Endothelial cell of umbilical vein (primary cell): ENCODE results near the gene CDC42. TPM values are rescaled to one million over a fixed set of nuclear protein-coding genes. Genes with fewer than 3 reads are reported as not detected.

Source experiments
- BruUV-seq: library from RNA; stranded (reverse); fragments of 400-500 nt; replicated peaks from 2 replicates; lab custom pipeline; 2021; lab: Mats Ljungman, UMichigan
- CTCF ChIA-PET: fragments of 300-600, 350-600 bp; sonication (Branson Sonifier 250); formaldehyde crosslinking; loops from one replicate; lab custom pipeline; 2021; ENCODE audit warnings: antibody characterized with exemption, inconsistent platforms; lab: Charles Lee
- POLR2A ChIA-PET: fragments of 300-600, 350-600 bp; sonication (Branson Sonifier 250); formaldehyde crosslinking; loops from one replicate; lab custom pipeline; 2021; ENCODE audit warnings: antibody characterized with exemption, inconsistent platforms; lab: Charles Lee
- DNase-seq: peaks from one replicate; pipeline ENCODE4 v3.0.0-alpha.2; 2011; ENCODE audit warnings: low read depth, low spot score
- FAIRE-seq: peaks from 2 replicates; lab custom pipeline; 2011; peaks lifted over from hg19 to GRCh38; lab: Jason Lieb, UNC
- H2AFZ ChIP-seq: 2 replicates; pipeline ENCODE4 v1.6.0; 2012; ENCODE audit warnings: low read depth, low read length, control low read depth, inconsistent platforms
- H3K27ac ChIP-seq: 2 replicates; pipeline ENCODE4 v1.5.1; 2011; ENCODE audit warnings: low read depth, mild to moderate bottlenecking, control low read depth, low read length, moderate library complexity; ENCODE audit not compliant: insufficient read depth
- H3K27me3 ChIP-seq, 2 experiments: 2 replicates each; pipeline versions ENCODE4 v1.6.0 to v1.6.1; 2011; ENCODE audit warnings: low read length in 2 of 2, mixed read lengths in 1 of 2; ENCODE audit not compliant: control insufficient read depth in 2 of 2, insufficient read depth in 2 of 2
- H3K36me3 ChIP-seq, 2 experiments: 2 replicates in 1 of 2; 3 replicates in 1 of 2; pipeline ENCODE4 v1.5.1; 2011; ENCODE audit warnings: low read length in 2 of 2, mild to moderate bottlenecking in 1 of 2, moderate library complexity in 1 of 2; ENCODE audit not compliant: control insufficient read depth in 2 of 2, insufficient read depth in 2 of 2; ENCODE audit errors: extremely low read depth in 1 of 2
- H3K4me1 ChIP-seq: 3 replicates; pipeline ENCODE4 v1.5.1; 2011; ENCODE audit warnings: mild to moderate bottlenecking, low read length; ENCODE audit not compliant: control insufficient read depth, insufficient read depth; ENCODE audit errors: extremely low read depth
- H3K4me2 ChIP-seq: 2 replicates; pipeline ENCODE4 v1.6.1; 2011; ENCODE audit warnings: low read length, control low read depth, mixed read lengths; ENCODE audit not compliant: insufficient read depth
- H3K4me3 ChIP-seq, 3 experiments: fragments of 200-600 bp in 1 of 3; sonication (generic), shearing (Covaris generic) in 1 of 3; replicated peaks in 1 of 3; 2 replicates each; pipeline ENCODE4 v1.5.1; 2011 to 2016; ENCODE audit warnings: control low read depth in 3 of 3, low read length in 3 of 3, mild to moderate bottlenecking in 2 of 3, inconsistent platforms in 1 of 3, low read depth in 1 of 3, moderate library complexity in 1 of 3; ENCODE audit not compliant: insufficient read depth in 1 of 3
- H3K79me2 ChIP-seq: 2 replicates; pipeline ENCODE4 v1.6.0; 2012; ENCODE audit warnings: low read length, inconsistent platforms; ENCODE audit not compliant: control insufficient read depth, insufficient read depth
- H3K9ac ChIP-seq: replicated peaks from 2 replicates; pipeline ENCODE3; 2011; ENCODE audit warnings: low read length, control low read depth; ENCODE audit not compliant: insufficient read depth; ENCODE audit errors: extremely low read depth
- H3K9me1 ChIP-seq: replicated peaks from 3 replicates; pipeline ENCODE4 v1.6.0; 2011; ENCODE audit warnings: mild to moderate bottlenecking, low read length; ENCODE audit not compliant: control insufficient read depth, insufficient read depth; ENCODE audit errors: extremely low read depth
- H3K9me3 ChIP-seq: replicated peaks from 2 replicates; pipeline ENCODE4 v1.5.1; 2012; ENCODE audit warnings: low read length, inconsistent platforms; ENCODE audit not compliant: control insufficient read depth, insufficient read depth
- H4K20me1 ChIP-seq: replicated peaks from 2 replicates; pipeline ENCODE3; 2011; ENCODE audit warnings: mild to moderate bottlenecking, low read length; ENCODE audit not compliant: control insufficient read depth, insufficient read depth; ENCODE audit errors: extremely low read depth
- EZH2 ChIP-seq: IDR thresholded peaks from 2 replicates; pipeline ENCODE4 v1.6.1; 2012; ENCODE audit warnings: borderline replicate concordance, low read depth, mild to moderate bottlenecking, moderate library complexity, low read length, inconsistent platforms; ENCODE audit not compliant: severe bottlenecking
- FOS ChIP-seq: IDR thresholded peaks from 2 replicates; pipeline ENCODE4 v1.6.1; 2011; ENCODE audit warnings: mild to moderate bottlenecking, low read length, moderate library complexity, borderline replicate concordance; ENCODE audit not compliant: insufficient read depth
- GATA2 ChIP-seq: IDR thresholded peaks from 2 replicates; pipeline ENCODE4 v1.7.0; 2011; ENCODE audit warnings: low read depth, mild to moderate bottlenecking, moderate library complexity, mixed read lengths, low read length; ENCODE audit not compliant: insufficient read length, insufficient read depth
- JUN ChIP-seq: IDR thresholded peaks from 2 replicates; pipeline ENCODE4 v1.6.1; 2011; ENCODE audit warnings: borderline replicate concordance, low read depth; ENCODE audit not compliant: insufficient read length, insufficient read depth
- MYC ChIP-seq: IDR thresholded peaks from one replicate; pipeline ENCODE4 v1.6.1; 2011; ENCODE audit warnings: mild to moderate bottlenecking, low read depth, low read length
- POLR2A ChIP-seq: IDR thresholded peaks from 2 replicates; pipeline ENCODE4 v1.6.1; 2012; ENCODE audit warnings: low read depth, mild to moderate bottlenecking, control low read depth, low read length
- POLR2AphosphoS5 ChIP-seq: IDR thresholded peaks from 2 replicates; pipeline ENCODE4 v1.6.1; 2012; ENCODE audit warnings: low read depth, mild to moderate bottlenecking, control low read depth, low read length, moderate library complexity; ENCODE audit not compliant: insufficient read depth
- dilution Hi-C: fragments of 300-500 bp; cut with MboI; formaldehyde crosslinking; loops from one replicate; pipeline ENCODE4 v1.15.0; 2019; ENCODE audit warnings: low sequenced_read_pairs; ENCODE audit not compliant: extremely low pct_ligation_motif_present
- intact Hi-C: fragments of 100-400 bp; cut with micrococcal nuclease; formaldehyde crosslinking; loops from one replicate; pipeline ENCODE4 v1.10.0; 2022
- polyA plus RNA-seq, 4 experiments: library from polyadenylated mRNA; depleted of rRNA in 3 of 4; stranded (reverse) in 3 of 4; unstranded in 1 of 4; fragments of >200 nt; gene quantifications; 2 replicates each; pipeline versions ENCODE4 v1.2.1 to v1.2.3, GENCODE V29; 2011 to 2012; ENCODE audit warnings: missing spikeins in 1 of 4
- total RNA-seq: library from RNA; stranded (reverse); gene quantifications from 2 replicates; pipeline ENCODE4 v1.2.3, GENCODE V29; 2021
- TF ChIP-seq, protein P1 (sequence below): IDR thresholded peaks from 2 replicates; pipeline ENCODE4 v1.6.1; 2011; ENCODE audit not compliant: insufficient read depth, insufficient read length
- TF ChIP-seq, protein P2 (sequence below), 2 donors: IDR thresholded peaks; 1 replicate in 1 of 2; 2 replicates in 1 of 2; pipeline ENCODE4 v1.5.1; 2011; ENCODE audit warnings: low read length in 2 of 2, mild to moderate bottlenecking in 2 of 2, moderate library complexity in 2 of 2, control low read depth in 1 of 2, inconsistent platforms in 1 of 2, low read depth in 1 of 2; ENCODE audit not compliant: insufficient read depth in 1 of 2; ENCODE audit errors: extremely low read depth in 1 of 2

The CDC42 gene
- total and polyA plus RNA-seq, 2 donors (not counting 3 experiments of a cell fraction or from before 2014, with no cell fraction given): 199 to 381 TPM

DNA sequence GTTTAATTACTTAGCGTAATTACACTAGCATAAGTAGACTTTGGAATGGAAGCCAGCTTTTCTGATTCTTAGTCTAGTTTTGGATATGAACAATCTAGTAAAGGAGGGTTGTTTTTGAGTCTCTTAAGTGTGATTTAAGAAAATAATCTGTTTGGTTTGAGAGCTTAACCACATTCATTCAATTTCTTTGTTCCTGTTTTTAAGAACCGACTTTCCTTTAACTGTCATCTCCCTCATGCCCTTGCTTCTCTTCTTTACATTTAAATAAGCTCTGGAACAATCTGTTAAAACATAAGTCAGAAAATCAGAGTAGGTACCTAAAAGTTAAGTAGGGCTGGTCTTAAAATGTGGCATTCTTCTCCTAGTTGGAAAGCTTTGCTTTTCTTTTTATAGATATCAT is 27.7 kb downstream of the CDC42 start:
- Histone ChIP-seq H3K4me1 (peaks cover 9% of the 10 kb centered on the region), H3K9ac (no peak overlapping the region), H3K36me3 (peaks cover 7 to 18% of the 10 kb centered on the region in 2 experiments), H3K4me2 (no peak overlapping the region), H3K79me2 (peaks cover 97% of the 10 kb centered on the region), H4K20me1 (peaks cover 36% of the 10 kb centered on the region), H3K9me1 (no peaks in the 10 kb centered on the region), H3K27ac (no peak overlapping the region), H2AFZ (no peak overlapping the region), H3K27me3 (no peaks in the 10 kb centered on the region), H3K4me3 (no peak overlapping the region), H3K9me3 (no peaks in the 10 kb centered on the region)
- ChIA-PET POLR2A (no interaction called here), CTCF (interaction anchor here (1.2 kb wide), 1 partner anchor 9 kb away, joined by 3 read pairs; no protein-coding TSS in a partner anchor)
- dilution Hi-C loops (no loop called here), intact Hi-C loops (no loop called here)
- no TSS peak for BruUV-seq
- no peak for TF ChIP-seq JUN
- no peak for TF ChIP-seq GATA2
- TF ChIP-seq POLR2A: no peak
- TF ChIP-seq EZH2: no peak
- TF ChIP-seq MYC: no peak
- TF ChIP-seq POLR2AphosphoS5: no peak
- no peak for TF ChIP-seq FOS
- TF ChIP-seq, protein P1, sequence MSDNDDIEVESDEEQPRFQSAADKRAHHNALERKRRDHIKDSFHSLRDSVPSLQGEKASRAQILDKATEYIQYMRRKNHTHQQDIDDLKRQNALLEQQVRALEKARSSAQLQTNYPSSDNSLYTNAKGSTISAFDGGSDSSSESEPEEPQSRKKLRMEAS: no peak
- TF ChIP-seq, protein P2, sequence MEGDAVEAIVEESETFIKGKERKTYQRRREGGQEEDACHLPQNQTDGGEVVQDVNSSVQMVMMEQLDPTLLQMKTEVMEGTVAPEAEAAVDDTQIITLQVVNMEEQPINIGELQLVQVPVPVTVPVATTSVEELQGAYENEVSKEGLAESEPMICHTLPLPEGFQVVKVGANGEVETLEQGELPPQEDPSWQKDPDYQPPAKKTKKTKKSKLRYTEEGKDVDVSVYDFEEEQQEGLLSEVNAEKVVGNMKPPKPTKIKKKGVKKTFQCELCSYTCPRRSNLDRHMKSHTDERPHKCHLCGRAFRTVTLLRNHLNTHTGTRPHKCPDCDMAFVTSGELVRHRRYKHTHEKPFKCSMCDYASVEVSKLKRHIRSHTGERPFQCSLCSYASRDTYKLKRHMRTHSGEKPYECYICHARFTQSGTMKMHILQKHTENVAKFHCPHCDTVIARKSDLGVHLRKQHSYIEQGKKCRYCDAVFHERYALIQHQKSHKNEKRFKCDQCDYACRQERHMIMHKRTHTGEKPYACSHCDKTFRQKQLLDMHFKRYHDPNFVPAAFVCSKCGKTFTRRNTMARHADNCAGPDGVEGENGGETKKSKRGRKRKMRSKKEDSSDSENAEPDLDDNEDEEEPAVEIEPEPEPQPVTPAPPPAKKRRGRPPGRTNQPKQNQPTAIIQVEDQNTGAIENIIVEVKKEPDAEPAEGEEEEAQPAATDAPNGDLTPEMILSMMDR (IDR thresholded peaks at IDR 0.05; ENCODE audit: extremely low read depth in 1 of 2, insufficient read depth in 1 of 2, low read depth in 1 of 2, low read length in 2 of 2): no peak
- DNase-seq: no peak
- no peak for FAIRE-seq
